ENCODE measurements around the gene MARCHF3.

- TF ChIP-seq SMAD9 (CRISPR knock-in tag; IDR thresholded peaks at IDR 0.05) (no peak), ZFP36 (IDR thresholded peaks at IDR 0.05; ENCODE audit: borderline replicate concordance, low read depth, low read length, partially characterized antibody) (no peak), EP300 (IDR thresholded peaks at IDR 0.05; ENCODE audit: low read depth in 2 of 2, low read length in 2 of 2) (no peak), EP300 (CRISPR knock-in tag; IDR thresholded peaks at IDR 0.05; ENCODE audit: borderline replicate concordance) (no peak), SP1 (IDR thresholded peaks at IDR 0.05) (no peak), SP1 (CRISPR knock-in tag; IDR thresholded peaks at IDR 0.05) (no peak)
- TF ChIP-seq, protein P1, sequence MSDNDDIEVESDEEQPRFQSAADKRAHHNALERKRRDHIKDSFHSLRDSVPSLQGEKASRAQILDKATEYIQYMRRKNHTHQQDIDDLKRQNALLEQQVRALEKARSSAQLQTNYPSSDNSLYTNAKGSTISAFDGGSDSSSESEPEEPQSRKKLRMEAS (IDR thresholded peaks at IDR 0.05), result no peak; the same call in 1 of the 2 replicates
Observed at GRCh38 chr5:127029581-127030258, 638 bp downstream of the MARCHF3 start.
